ENCODE results near the gene METTL26. TPM values are rescaled to one million over a fixed set of nuclear protein-coding genes. Genes with fewer than 3 reads are reported as not detected.

The METTL26 gene
- total RNA-seq, 1 experiment from 2014 or later, result 115 TPM

GRCh38 chr16:679814-680624 is 43.9 kb upstream of the METTL26 start, which contains the start of gene STUB1 (continued):
- no peak for TF ChIP-seq PRDM15 (CRISPR knock-in tag; IDR thresholded peaks at IDR 0.05)
- no peak for TF ChIP-seq MLX (CRISPR knock-in tag; IDR thresholded peaks at IDR 0.05)
- TF ChIP-seq NFYB (CRISPR knock-in tag; conservative IDR thresholded peaks at IDR 0.05; ENCODE audit: low read depth), result no peak; the same call in 1 of the 2 replicates
- no peak for TF ChIP-seq GABPB1 (CRISPR knock-in tag; IDR thresholded peaks at IDR 0.05)
- TF ChIP-seq ATF6 (CRISPR knock-in tag; IDR thresholded peaks at IDR 0.05), result no peak
- TF ChIP-seq ZNF317 (CRISPR knock-in tag; IDR thresholded peaks at IDR 0.05; ENCODE audit: borderline replicate concordance, low read depth), result no peak
- no peak for TF ChIP-seq HMGA2 (CRISPR knock-in tag; IDR thresholded peaks at IDR 0.05)
- TF ChIP-seq FOXK1 (CRISPR knock-in tag; IDR thresholded peaks at IDR 0.05), result no peak
- no peak for TF ChIP-seq USF1 (CRISPR knock-in tag; IDR thresholded peaks at IDR 0.05)
- TF ChIP-seq GTF2I (CRISPR knock-in tag; conservative IDR thresholded peaks at IDR 0.05), result no peak
- no peak for TF ChIP-seq ZNF263 (CRISPR knock-in tag; IDR thresholded peaks at IDR 0.05; ENCODE audit: low read depth)
- no peak for TF ChIP-seq ATF3 (CRISPR knock-in tag; conservative IDR thresholded peaks at IDR 0.05)
- no peak for TF ChIP-seq IRF1 (CRISPR knock-in tag; IDR thresholded peaks at IDR 0.05)
- TF ChIP-seq ZNF396 (CRISPR knock-in tag; IDR thresholded peaks at IDR 0.05; ENCODE audit: borderline replicate concordance), result no peak
- peak; percentile 85; the same call in 1 of the 2 replicates for TF ChIP-seq FOXP1 (CRISPR knock-in tag; IDR thresholded peaks at IDR 0.05; ENCODE audit: borderline replicate concordance)
- TF ChIP-seq CREM (CRISPR knock-in tag; IDR thresholded peaks at IDR 0.05), result no peak; the same call in 1 of the 2 replicates
- no peak for TF ChIP-seq CTCF (IDR thresholded peaks at IDR 0.05)
- TF ChIP-seq MAX (CRISPR knock-in tag; IDR thresholded peaks at IDR 0.05), result peak; percentile 44; the same call in 1 of the 2 replicates
- no peak for TF ChIP-seq EMX1 (CRISPR knock-in tag; IDR thresholded peaks at IDR 0.05)
- no peak for TF ChIP-seq ZBTB43 (CRISPR knock-in tag; IDR thresholded peaks at IDR 0.05)
- no peak for TF ChIP-seq E2F4 (CRISPR knock-in tag; IDR thresholded peaks at IDR 0.05; ENCODE audit: borderline replicate concordance, low read depth)
- TF ChIP-seq GRHL2 (CRISPR knock-in tag; IDR thresholded peaks at IDR 0.05; ENCODE audit: insufficient replicate concordance, severe bottlenecking), result no peak
- TF ChIP-seq ZNF416 (CRISPR knock-in tag; IDR thresholded peaks at IDR 0.05), result no peak

Data from WTC11 (cell line).